ENCODE measurements around the gene MAN2A2.
"Not testable (repeated sequence)": the region's sequence is repeated elsewhere in the genome, so short reads cannot be mapped to it uniquely, and the experiment has no call there.

MAN2A2 gene

GRCh38 chr15:90901175-90902039, 1.7 kb upstream of the MAN2A2 start:
- in situ Hi-C loops (cut with MboI; ENCODE audit: low sequenced_read_pairs): no loop called here

GRCh38 chr15:90902040-90902839, 862 bp upstream of the MAN2A2 start:
- in situ Hi-C loops (cut with MboI; ENCODE audit: low sequenced_read_pairs): no loop called here

GRCh38 chr15:90903733-90904536, 833 bp downstream of the MAN2A2 start:
- in situ Hi-C loops (cut with MboI; ENCODE audit: low sequenced_read_pairs): no loop called here

DNA sequence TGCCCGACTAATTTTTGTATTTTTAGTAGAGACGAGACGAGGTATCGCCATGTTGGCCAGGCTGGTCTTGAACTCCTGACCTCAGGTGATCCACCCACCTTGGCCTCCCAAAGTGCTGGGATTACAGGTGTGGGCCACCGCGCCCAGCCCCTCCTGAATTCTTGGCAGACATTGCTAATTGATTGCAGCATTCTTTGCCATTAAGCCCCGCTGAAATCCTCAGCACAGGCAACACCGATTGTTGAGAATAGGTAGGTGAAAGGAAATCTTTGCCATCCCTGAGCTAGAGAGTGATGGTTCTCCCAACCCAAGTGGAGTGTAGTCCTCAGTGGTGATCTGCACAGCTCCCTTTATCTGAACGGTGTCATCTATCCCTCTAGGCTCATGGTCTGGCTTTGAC, 1.6 kb downstream of the MAN2A2 start:
- in situ Hi-C loops (cut with MboI; ENCODE audit: low sequenced_read_pairs): no loop called here

DNA sequence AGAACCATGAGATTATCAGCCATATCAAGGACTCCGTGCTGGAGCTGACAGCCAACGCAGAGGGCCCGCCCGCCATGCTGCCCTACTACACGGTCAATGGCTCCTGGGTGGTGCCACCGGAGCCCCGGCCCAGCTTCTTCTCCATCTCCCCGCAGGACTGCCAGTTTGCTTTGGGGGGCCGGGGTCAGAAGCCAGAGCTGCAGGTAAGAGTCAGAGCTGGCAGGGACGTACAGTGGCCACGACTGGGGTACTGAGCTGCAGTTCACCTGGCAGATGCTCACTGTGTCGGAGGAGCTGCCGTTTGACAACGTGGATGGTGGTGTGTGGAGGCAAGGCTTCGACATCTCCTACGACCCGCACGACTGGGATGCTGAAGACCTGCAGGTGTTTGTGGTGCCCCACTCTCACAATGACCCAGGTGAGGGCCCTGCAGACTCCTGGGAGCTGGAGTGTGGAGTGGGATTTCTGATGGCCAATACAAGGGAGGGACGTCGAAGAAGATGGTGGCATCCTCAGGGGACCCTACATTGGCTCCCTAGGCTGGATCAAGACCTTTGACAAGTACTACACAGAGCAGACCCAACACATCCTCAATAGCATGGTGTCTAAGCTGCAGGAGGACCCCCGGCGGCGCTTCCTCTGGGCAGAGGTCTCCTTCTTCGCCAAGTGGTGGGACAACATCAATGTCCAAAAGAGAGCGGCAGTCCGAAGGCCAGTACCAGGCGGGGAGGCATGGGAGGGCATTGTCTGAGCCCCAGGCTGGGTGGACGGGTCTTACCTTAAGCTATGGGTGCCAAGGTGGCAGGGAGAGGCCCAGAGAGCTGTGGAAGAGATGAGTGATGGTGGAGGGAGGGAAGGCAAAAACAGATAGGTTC, 2.4 kb downstream of the MAN2A2 start:
- in situ Hi-C loops (cut with MboI; ENCODE audit: low sequenced_read_pairs): no loop called here

DNA sequence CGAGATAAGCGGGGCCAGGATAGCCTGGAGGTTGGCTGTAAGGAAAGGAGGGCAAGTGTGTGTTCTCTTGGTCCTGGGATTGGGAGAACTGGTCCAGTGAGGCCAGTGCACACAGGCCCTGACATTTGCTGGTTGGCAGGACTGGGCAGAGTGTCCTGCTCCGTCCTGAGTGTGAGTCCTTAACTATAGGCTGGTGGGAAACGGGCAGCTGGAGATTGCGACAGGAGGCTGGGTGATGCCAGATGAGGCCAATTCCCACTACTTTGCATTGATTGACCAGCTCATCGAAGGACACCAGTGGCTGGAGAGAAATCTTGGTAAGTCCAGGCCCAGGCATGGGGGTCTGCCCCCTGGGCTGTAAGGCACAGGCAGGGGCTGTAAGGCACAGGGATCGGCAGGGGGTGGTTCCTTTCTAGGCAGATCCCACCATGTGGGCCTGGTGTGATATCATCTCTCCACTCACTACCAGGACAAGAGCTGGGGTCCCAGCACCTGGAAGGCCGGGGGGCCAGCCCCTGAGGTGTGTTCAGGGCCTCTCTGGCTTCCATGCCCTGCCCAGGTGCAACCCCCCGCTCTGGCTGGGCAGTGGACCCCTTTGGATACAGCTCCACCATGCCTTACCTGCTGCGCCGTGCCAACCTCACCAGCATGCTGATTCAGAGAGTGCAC, 3.2 kb downstream of the MAN2A2 start:
- in situ Hi-C loops (cut with MboI; ENCODE audit: low sequenced_read_pairs): no loop called here

GRCh38 chr15:90907051-90907660, 4.1 kb downstream of the MAN2A2 start:
- in situ Hi-C loops (cut with MboI; ENCODE audit: low sequenced_read_pairs): no loop called here

DNA sequence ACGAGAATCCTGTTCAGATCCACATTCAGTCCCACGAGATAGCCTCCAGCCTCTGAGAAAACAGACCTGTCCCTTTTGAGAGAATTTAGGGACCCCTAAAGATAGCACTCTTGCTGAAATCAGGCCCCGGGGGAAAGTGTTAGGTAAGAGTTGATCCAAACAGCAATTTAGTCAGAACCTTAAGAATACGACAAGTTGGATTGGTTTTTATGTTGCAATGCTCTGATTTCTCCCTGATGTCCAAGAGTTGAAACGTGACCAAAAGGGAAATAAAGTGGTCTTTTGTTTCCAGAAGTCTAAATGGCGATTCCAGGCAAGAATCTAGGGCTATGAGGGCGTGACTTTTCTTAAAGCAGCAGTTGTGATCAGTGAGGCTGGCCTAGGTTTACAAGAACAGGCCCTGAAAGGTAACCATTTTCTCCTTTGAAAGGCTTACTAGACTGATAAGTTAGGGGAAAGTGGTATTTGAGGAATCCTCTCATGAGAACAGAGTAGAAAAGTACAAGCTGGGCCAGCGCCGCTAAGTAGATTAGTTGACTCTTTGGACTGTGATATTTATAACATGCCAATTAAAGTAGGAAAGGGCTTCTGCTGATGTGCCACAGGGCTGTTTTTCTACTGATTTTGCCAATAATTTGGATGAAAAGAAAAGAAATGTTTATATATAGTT, 4.9 kb downstream of the MAN2A2 start:
- in situ Hi-C loops (cut with MboI; ENCODE audit: low sequenced_read_pairs): no loop called here

DNA sequence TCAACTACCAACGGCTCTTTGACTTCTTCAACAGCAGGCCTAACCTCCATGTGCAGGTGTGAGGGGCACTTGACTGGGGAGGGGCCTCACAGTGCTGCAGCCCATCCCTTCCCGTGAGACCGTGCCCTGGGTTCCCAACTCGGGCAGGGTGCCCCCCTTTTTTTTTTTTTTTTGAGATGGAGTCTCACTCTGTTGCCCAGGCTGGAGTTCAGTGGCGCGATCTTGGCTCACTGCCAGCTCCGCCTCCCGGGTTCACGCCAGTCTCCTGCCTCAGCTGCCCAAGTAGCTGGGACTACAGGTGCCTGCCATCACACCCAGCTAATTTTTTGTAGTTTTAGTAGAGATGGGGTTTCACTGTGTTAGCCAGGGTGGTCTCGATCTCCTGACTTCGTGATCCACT, 6.3 kb downstream of the MAN2A2 start:
- in situ Hi-C loops (cut with MboI; ENCODE audit: low sequenced_read_pairs): not testable (repeated sequence)

DNA sequence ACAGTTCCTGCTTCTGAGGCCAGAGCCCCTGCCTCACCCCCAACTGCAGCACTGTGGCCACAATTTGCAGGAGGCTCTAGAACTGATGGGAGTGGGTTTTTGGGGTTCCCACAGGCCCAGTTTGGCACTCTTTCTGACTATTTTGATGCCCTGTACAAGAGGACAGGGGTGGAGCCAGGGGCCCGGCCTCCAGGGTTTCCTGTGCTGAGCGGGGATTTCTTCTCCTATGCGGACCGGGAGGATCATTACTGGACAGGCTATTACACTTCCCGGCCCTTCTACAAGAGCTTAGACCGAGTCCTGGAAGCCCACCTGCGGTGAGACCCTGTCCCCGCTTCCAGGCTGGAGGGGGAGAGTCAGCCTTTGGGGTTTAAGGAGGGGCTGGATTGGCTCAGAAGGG, 6.9 kb downstream of the MAN2A2 start:
- in situ Hi-C loops (cut with MboI; ENCODE audit: low sequenced_read_pairs): no loop called here

DNA sequence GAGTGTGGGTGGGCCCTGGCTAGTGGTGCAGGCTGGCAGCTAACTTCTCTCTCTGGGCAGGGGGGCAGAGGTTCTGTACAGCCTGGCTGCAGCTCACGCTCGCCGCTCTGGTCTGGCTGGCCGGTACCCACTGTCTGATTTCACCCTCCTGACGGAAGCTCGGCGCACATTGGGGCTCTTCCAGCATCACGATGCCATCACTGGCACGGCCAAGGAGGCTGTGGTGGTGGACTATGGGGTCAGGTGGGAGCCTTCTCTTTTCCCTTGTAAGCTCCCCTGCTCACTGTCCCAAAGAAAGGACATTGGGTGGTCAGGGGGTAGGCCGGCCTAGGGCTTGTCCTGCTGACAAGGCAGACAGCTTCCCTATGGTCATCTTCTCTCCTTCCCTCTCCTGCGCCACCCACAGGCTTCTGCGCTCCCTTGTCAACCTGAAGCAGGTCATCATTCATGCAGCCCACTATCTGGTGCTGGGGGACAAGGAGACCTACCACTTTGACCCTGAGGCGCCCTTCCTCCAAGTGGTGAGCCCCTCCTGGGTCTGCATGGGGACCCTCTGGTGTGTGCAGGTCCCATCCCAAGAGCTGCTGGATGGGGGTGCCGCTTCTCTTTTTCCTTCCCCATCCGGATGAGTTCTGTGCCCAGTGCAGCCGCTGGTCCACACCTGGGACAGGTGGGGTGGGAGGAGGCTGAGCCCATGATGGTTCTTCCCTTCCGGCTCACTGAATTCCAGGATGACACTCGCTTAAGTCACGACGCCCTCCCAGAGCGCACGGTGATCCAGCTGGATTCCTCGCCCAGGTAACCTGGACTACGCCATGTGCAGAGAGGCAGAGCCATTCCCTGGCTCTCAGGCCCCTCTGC, 7.6 kb downstream of the MAN2A2 start:
- in situ Hi-C loops (cut with MboI; ENCODE audit: low sequenced_read_pairs): no loop called here

DNA sequence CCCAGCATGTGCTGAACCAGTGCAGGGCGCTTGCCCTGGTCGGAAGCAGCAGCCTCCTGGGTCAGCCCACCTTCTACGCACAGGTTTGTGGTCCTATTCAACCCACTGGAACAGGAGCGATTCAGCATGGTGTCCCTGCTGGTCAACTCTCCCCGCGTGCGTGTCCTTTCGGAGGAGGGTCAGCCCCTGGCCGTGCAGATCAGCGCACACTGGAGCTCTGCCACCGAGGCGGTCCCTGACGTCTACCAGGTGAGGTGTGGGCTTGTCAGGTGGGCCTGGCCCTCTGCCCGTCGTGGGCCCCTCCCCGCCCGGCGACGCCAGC, 8.2 kb downstream of the MAN2A2 start:
- in situ Hi-C loops (cut with MboI; ENCODE audit: low sequenced_read_pairs): no loop called here

DNA sequence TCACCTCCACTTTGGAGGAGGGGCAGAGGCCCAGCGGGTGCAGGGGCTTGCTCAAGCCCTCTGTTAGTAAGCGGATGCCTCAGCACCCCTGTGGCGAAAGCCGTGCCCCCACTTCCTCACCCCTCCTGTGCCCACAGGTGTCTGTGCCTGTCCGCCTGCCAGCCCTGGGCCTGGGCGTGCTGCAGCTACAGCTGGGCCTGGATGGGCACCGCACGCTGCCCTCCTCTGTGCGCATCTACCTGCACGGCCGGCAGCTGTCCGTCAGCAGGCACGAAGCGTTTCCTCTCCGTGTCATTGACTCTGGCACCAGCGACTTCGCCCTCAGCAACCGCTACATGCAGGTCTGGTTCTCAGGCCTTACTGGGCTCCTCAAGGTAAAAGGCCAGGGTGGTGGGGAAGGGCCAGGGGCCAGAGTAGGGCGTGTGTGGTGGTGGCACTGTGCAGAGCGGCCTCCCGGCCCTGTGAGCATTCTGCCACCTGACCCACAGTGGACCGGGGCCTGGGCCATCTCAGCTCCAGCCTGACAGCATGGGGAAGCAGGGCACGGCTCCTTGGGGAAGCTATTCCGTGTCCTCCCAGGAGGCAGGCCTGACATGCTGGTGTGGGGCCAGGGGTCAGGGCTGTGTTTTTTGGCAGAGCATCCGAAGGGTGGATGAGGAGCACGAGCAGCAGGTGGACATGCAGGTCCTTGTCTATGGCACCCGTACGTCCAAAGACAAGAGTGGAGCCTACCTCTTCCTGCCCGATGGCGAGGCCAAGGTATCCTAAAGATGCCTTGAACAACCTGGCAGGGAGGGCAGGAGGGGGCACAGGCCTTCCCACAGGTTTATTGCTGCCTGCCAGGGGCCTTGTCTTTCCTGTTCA, 9.0 kb downstream of the MAN2A2 start:
- in situ Hi-C loops (cut with MboI; ENCODE audit: low sequenced_read_pairs): no loop called here

DNA sequence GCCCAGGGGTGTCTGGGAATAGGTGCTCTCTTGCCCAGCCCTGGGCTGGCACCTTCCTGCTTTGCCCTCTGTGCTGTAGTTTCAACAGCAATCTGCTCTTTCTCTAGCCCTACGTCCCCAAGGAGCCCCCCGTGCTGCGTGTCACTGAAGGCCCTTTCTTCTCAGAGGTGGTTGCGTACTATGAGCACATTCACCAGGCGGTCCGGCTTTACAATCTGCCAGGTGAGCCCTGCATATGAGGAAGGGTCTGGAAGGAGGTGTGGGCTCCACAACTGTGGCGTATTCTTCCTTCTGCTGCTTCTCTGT, 9.6 kb downstream of the MAN2A2 start:
- in situ Hi-C loops (cut with MboI; ENCODE audit: low sequenced_read_pairs): no loop called here

DNA sequence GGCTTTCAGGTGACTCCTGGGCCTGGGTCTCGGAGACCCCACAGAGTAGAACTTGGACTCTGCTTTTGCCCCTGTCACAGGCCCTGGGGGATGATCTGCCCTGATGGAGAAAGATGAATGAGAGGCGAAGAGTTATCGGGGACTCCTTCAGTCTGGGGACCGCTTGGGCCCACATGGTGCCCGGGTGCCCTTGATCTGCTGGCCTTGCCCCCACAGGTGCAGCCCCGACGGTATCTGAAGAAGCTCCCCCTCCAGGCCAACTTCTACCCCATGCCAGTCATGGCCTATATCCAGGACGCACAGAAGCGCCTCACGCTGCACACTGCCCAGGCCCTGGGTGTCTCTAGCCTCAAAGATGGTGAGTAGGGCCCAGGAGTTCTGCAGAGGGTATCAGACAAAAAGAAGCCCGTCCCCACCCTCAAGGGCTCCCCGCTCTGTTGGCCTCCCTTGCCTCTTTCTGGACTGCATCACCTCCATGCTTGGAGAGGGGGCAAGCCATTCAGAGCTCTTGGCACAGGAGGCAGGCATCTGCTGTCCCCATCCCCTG, 10.4 kb downstream of the MAN2A2 start:
- in situ Hi-C loops (cut with MboI; ENCODE audit: low sequenced_read_pairs): no loop called here

DNA sequence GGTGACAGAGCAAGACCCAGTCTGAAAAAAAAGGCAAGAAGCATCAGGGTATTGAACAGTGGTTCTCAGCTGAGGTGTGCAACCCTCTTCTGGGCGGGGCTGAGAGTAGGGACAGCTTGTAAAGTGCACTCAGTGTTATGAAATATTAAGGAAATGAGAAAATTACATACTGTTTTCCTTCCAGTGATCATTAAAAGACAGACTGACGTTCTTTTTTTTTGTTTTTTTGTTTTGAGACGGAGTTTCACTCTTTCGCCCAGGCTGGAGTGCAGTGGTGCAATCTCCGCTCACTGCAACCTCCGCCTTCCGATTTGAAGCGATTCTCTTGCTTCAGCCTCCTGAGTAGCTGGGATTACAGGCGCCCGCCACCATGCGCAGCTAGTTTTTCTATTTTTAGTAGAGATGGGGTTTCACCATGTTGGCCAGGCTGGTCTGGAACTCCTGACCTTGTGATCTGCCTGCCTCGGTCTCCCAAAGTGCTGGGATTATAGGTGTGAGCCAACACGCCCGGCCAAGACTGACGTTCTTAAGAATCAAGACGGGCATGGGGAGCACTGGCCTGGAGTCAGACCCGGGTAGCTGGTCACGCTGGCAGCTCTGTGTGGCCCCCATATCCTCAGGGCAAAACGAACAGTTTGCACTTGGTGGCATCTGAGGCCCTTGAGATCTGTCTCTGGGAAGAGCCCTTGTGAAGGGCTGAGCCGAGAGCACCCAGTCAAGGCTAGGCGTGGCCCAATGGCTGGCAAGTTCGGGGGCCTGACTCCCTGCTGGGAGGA, 11.4 kb downstream of the MAN2A2 start:
- in situ Hi-C loops (cut with MboI; ENCODE audit: low sequenced_read_pairs): no loop called here
